ENCODE measurements around the gene ARID4B. TPM values are rescaled to one million over a fixed set of nuclear protein-coding genes. Genes with fewer than 3 reads are reported as not detected.
"Not testable (repeated sequence)": the region's sequence is repeated elsewhere in the genome, so short reads cannot be mapped to it uniquely, and the experiment has no call there.

Gene ARID4B
- total and polyA plus RNA-seq, 2 of the 13 experiments (the other 11 are each of a cell fraction or from before 2014, with no cell fraction given), result 9.7 to 24.6 TPM

DNA sequence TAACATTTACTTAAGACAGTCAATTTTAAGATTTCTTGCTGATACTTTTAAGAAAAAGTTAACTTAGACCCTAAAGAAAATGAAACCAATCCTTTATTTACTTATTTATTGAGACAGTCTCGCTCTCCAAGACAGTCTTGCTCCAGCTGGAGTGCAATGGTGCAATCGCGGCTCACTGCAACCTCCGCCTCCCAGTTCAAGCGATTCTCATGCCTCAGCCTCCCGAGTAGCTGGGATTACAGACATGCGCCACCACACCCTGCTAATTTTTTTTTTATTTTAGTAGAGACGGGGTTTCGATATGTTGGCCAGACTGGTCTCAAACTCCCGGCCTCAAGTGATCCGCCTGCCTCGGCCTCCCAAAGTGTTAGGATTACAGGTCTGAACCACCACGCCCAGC, 44.3 kb downstream of the ARID4B start:
- 97% methylated on average over 13 of the region's 13 CpGs for WGBS (ENCODE audit: low lambda C conversion rate)
- H3K27ac ChIP-seq (ENCODE audit: extremely low read length, insufficient read depth, low read length); H3K4me3 ChIP-seq (replicated peaks in 1 of 3; ENCODE audit: insufficient read depth in 1 of 3, low read depth in 2 of 3, low read length in 3 of 3); H3K36me3 ChIP-seq (replicated peaks in 1 of 2; ENCODE audit: control insufficient read depth in 1 of 2, insufficient read depth in 2 of 2, low read length in 2 of 2); FAIRE-seq; ATAC-seq; POLR2A ChIA-PET; H3K9me3 ChIP-seq (ENCODE audit: low read length); H3K9ac ChIP-seq (ENCODE audit: insufficient read depth, low read depth, low read length); BruUV-seq (replicated peaks); CTCF ChIA-PET (ENCODE audit: low intra/inter-chr PET ratio, low total read pairs); in situ Hi-C loops (cut with HindIII; ENCODE audit: extremely low pct_ligation_motif_present, low pct_unique_long_range_greater_than_20kb); H2AFZ ChIP-seq (ENCODE audit: low read length); H3K27me3 ChIP-seq (ENCODE audit: control insufficient read depth in 1 of 2, insufficient read depth in 2 of 2, low read length in 2 of 2); intact Hi-C loops (cut with micrococcal nuclease; ENCODE audit: unreplicated experiment); H3K4me2 ChIP-seq (ENCODE audit: low read depth, low read length); H3K4me1 ChIP-seq (ENCODE audit: insufficient read depth, low read length); DNase-seq (ENCODE audit: low spot score): not testable (repeated sequence)
- H3K79me2 ChIP-seq (ENCODE audit: insufficient read depth, low read length), result peaks cover 98% of the 10 kb centered on the region
- H4K20me1 ChIP-seq (ENCODE audit: insufficient read depth, low read length), result peaks cover 39% of the 10 kb centered on the region
- TF ChIP-seq, protein P1, sequence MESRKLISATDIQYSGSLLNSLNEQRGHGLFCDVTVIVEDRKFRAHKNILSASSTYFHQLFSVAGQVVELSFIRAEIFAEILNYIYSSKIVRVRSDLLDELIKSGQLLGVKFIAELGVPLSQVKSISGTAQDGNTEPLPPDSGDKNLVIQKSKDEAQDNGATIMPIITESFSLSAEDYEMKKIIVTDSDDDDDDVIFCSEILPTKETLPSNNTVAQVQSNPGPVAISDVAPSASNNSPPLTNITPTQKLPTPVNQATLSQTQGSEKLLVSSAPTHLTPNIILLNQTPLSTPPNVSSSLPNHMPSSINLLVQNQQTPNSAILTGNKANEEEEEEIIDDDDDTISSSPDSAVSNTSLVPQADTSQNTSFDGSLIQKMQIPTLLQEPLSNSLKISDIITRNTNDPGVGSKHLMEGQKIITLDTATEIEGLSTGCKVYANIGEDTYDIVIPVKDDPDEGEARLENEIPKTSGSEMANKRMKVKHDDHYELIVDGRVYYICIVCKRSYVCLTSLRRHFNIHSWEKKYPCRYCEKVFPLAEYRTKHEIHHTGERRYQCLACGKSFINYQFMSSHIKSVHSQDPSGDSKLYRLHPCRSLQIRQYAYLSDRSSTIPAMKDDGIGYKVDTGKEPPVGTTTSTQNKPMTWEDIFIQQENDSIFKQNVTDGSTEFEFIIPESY (CRISPR knock-in tag; IDR thresholded peaks at IDR 0.05), result peak; percentile 50; the same call in 1 of the 2 replicates

DNA sequence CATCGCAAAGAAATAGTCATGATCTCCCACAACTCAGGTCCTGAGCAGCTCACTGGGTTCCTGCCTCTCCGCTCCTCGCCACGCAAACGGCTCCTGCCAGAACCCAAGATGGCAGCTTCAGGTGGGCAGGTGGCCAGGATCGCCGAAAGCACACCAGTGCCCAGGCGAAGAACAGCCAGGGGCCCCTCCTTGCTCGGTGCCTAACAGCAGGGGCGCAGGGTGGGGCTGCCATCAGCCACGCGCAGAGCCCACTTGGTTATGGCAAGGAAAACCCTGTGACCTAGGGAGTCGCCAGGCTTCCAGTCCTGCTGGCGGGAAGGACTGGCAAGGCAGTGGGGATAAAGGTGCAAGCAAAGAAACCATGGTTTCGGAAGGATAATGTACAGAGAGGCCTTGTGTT, 47.5 kb downstream of the ARID4B start:
- POLR2A ChIA-PET, result no interaction called here
- TF ChIP-seq YY1 (IDR thresholded peaks at IDR 0.05; ENCODE audit: insufficient read depth, insufficient replicate concordance, low read depth, low read length) (peak; percentile 20), ELF1 (CRISPR knock-in tag; IDR thresholded peaks at IDR 0.05) (no peak), RBM22 (optimal IDR thresholded peaks at IDR 0.05; ENCODE audit: low read length) (peak; percentile 22), ARNT (IDR thresholded peaks at IDR 0.05) (no peak), ZNF30 (CRISPR knock-in tag; IDR thresholded peaks at IDR 0.05) (no peak), XRCC5 (optimal IDR thresholded peaks at IDR 0.05; ENCODE audit: low read length) (no peak)
- TF ChIP-seq, protein P2, sequence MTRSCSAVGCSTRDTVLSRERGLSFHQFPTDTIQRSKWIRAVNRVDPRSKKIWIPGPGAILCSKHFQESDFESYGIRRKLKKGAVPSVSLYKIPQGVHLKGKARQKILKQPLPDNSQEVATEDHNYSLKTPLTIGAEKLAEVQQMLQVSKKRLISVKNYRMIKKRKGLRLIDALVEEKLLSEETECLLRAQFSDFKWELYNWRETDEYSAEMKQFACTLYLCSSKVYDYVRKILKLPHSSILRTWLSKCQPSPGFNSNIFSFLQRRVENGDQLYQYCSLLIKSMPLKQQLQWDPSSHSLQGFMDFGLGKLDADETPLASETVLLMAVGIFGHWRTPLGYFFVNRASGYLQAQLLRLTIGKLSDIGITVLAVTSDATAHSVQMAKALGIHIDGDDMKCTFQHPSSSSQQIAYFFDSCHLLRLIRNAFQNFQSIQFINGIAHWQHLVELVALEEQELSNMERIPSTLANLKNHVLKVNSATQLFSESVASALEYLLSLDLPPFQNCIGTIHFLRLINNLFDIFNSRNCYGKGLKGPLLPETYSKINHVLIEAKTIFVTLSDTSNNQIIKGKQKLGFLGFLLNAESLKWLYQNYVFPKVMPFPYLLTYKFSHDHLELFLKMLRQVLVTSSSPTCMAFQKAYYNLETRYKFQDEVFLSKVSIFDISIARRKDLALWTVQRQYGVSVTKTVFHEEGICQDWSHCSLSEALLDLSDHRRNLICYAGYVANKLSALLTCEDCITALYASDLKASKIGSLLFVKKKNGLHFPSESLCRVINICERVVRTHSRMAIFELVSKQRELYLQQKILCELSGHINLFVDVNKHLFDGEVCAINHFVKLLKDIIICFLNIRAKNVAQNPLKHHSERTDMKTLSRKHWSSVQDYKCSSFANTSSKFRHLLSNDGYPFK (CRISPR knock-in tag; IDR thresholded peaks at IDR 0.05; ENCODE audit: borderline replicate concordance), result no peak

More for the DNA sequence above, 47.5 kb downstream of the ARID4B start:
- H3K4me3 ChIP-seq (replicated peaks in 1 of 3; ENCODE audit: insufficient read depth in 1 of 3, low read depth in 2 of 3, low read length in 3 of 3), result no peak overlapping the region
- no peaks in the 10 kb centered on the region for H3K9me3 ChIP-seq (ENCODE audit: low read length)
- H3K4me1 ChIP-seq (ENCODE audit: insufficient read depth, low read length), result no peaks in the 10 kb centered on the region
- in situ Hi-C loops (cut with HindIII; ENCODE audit: extremely low pct_ligation_motif_present, low pct_unique_long_range_greater_than_20kb), result no loop called here
- intact Hi-C loops (cut with micrococcal nuclease; ENCODE audit: unreplicated experiment), result no loop called here
- H3K79me2 ChIP-seq (ENCODE audit: insufficient read depth, low read length), result peaks cover 95% of the 10 kb centered on the region
- no peak overlapping the region for H3K4me2 ChIP-seq (ENCODE audit: low read depth, low read length)
- ATAC-seq (no peak), DNase-seq (ENCODE audit: low spot score) (no peak), FAIRE-seq (no peak)
- H3K9ac ChIP-seq (ENCODE audit: insufficient read depth, low read depth, low read length), result no peak overlapping the region
- H3K36me3 ChIP-seq (replicated peaks in 1 of 2; ENCODE audit: control insufficient read depth in 1 of 2, insufficient read depth in 2 of 2, low read length in 2 of 2), result peaks cover 0 to 3% of the 10 kb centered on the region in 2 experiments; a peak in 3 of 5 replicates
- no TSS peak for BruUV-seq (replicated peaks)
- no peaks in the 10 kb centered on the region for H3K27me3 ChIP-seq (ENCODE audit: control insufficient read depth in 1 of 2, insufficient read depth in 2 of 2, low read length in 2 of 2)
- no peak overlapping the region for H2AFZ ChIP-seq (ENCODE audit: low read length)
- peaks cover 53% of the 10 kb centered on the region for H4K20me1 ChIP-seq (ENCODE audit: insufficient read depth, low read length)
- WGBS (ENCODE audit: low lambda C conversion rate), result over 99% methylated on average over 15 of the region's 15 CpGs
- no peak overlapping the region for H3K27ac ChIP-seq (ENCODE audit: extremely low read length, insufficient read depth, low read length)
- CTCF ChIA-PET (ENCODE audit: low intra/inter-chr PET ratio, low total read pairs), result no interaction called here

All from HepG2 (cell line).